Measurements from ENCODE around the gene CAVIN3.
"Not testable (repeated sequence)": the region's sequence is repeated elsewhere in the genome, so short reads cannot be mapped to it uniquely, and the experiment has no call there.

CAVIN3 gene

DNA sequence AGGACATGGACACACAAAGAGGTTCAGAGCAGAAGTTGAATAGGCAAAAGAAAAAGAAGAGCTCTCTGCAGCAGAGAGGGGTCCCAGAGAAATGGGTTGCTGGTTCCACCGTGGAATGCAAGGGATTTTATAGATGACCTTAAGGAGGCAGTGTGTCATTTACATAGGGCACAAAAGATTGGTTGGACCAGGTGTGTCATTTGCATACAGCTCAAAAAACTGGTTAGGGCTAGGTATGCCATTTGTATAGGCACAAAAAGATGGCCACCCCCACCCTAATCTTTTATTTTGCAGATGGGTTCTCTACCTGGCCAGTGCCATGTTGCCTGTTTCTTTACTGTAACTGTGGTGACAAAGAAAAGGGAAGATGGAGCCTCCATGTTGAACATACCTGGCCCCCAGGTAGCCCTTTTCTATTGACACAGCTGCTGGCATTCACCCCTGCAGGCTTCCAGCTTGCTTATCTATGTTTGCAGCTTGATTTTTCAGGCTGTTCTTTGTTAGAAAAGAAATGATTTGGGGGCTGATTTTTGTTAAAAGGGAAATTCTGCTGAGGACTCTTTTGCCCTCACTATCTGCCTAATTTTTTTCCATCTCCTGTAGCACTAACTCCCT, 3.1 kb upstream of the CAVIN3 start:
- FAIRE-seq = no peak

DNA sequence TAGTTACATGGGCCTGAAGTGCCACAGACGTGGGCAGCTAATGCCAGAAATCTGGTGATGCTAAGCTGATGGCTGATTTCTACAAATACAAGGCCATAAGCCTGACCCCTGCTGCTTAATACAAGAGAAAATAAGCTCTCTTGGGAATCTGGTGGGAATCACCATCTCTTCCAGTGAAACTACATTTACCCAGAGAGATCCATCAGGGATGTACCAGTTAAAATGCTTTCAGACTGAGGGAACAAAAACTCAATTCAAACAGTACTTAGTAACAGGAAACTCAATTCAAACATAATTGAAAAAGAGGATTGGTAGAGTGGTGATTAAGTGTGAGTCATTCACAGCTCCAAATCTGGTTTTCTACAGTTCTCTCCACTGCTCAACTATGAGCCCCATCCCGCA, 1.7 kb upstream of the CAVIN3 start:
- FAIRE-seq = no peak

DNA sequence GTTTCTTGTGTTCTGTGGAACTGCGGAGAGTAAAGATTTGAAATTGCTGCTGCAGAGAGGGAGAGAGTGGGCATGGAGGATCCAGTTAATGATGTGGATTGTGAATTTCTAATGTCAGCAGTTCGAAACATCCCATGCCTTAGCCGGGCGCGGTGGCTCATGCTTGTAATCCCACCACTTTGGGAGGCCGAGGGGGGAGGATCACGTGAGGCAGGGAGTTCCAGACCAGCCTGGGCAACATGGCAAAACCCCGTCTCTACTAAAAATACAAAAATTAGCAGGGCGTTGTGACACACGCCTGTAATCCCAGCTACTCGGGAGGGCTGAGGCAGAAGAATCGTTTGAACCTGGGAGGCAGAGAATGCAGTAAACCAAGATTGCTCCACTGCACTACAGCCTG, 1.1 kb upstream of the CAVIN3 start:
- FAIRE-seq = no peak

DNA sequence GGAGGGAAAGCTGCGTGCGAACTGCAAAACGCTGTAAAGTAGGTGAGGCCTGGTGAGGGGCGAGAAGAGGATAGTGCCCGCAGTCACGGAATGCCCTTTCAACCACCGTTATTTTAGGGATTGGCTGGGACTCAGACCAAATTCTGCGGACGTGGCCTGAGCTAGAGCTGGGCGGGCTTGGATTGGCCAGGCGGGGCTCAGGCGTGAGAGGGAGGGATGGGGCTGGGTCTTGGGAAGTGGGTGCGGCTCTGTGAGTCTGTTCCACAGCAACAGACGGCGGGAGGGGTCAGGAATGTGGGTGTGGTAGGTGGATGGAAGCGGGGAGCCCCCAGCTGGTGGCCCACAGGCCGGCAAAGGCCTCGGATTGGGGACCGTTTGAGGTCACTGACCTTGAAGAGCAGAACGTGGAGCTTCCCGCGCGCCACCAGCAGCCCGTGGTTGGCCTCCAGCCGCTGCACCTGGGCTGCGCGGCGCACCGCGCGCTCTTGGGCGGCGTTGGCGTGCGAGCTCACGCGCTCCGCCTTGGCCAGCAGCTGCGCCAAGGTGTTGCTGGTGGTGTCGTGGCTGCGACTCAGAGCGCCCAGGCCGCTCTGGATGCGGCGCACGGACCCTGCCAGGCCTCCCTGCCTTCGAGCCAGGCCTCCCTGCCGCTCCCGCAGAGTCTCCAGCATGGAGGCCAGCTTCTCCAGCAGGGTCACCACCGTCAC, 444 bp downstream of the CAVIN3 start:
- FAIRE-seq = no peak

DNA sequence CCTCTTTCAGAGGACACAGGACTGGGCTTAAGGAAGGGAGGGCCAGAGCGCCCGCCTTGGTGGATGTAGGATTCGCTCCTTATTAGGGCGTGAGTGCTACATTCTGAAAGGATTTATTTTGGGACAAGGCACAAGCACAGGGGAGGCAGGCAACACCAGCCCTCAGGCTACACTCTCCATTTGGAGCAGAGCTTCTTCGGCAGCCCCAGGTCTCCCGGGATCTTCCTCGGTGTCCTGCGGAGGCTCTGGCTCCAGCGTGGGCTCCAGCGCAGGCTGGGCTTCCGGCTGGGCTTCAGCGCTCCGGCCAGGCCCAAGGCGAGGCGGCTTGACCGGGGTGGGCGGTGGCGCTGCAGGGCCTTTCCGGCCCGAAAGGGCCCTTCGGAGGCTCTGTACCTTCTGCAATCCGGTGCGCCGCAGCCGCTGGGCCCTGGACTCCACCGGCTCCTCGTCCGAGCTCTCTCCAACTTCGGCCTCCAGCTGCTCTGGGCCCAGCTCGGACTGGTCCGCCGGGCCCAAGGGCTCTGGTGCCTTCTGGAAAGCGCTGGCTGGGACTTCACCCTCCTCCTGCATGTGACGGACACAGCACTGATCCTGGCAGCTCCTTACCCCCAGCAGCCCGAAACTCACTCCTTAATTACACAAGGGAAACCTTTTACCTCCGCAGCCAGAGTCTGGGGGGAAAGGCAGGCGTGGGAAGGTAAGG, 1.1 kb downstream of the CAVIN3 start:
- FAIRE-seq = no peak

DNA sequence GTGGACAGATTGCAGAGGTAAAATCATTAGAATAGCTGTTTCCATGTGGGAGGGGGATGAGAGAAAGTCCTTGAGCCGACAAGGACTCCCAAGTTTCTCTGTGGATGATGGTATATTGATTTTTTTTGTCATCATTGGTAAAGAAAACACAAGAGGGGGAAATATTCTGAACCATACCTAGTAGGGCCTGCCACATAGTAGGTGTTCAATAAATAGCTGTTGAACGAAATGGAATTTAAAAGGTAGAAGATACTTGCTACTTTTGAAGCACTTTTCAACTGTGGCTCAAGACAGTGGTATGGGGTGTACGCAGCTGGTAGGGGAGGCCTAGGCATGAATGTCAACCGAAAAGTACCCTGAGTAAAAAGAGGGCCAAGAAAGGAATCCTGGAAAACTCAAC, 2.1 kb downstream of the CAVIN3 start:
- FAIRE-seq = no peak

DNA sequence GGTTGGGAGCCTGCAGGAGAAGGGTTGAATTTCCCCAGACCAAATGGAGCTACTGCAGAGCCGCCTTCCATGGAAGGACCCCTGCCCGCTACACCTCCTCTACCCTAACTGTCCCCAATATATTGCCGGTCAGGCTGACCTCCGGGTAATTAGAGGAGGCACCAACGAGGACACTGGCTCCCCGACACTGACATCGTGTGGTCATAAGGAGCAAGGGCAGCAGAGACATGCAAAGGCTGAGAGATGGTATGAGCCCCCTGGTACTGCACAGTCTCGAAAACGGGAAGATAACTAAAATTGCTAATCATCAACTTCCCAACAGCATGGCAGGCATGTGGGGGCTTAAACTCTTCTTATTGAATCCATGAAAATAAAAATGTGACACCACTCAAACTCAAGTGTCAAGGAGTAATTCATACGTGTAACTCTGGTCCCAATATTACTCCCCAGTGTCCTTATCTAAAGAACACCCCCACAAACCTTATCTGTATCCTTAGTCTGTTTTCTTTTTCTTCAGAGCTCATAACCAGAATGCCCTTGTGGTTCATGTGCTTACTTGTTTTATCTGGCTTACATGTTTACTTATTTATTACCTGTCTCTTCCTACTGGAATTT, 4.4 kb downstream of the CAVIN3 start:
- no peak for FAIRE-seq

DNA sequence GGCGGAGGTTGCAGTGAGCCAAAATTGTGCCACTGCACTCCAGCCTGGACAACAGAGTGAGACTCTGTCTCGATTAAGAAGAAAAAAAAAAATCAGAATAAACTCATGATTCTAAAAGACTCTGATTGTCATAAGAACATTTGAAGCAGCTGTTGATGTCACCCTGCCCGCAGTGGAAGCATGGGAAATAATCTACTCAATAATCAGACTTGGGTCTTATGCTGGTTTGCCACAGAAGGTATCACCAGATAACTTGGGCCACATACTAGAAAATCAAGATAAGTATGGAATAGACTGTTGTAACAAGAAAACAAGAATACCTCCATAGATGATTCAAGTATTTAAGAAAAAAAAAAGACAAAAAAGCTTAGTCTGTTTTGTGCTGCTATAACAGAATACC, 8.2 kb downstream of the CAVIN3 start:
- FAIRE-seq = no peak

DNA sequence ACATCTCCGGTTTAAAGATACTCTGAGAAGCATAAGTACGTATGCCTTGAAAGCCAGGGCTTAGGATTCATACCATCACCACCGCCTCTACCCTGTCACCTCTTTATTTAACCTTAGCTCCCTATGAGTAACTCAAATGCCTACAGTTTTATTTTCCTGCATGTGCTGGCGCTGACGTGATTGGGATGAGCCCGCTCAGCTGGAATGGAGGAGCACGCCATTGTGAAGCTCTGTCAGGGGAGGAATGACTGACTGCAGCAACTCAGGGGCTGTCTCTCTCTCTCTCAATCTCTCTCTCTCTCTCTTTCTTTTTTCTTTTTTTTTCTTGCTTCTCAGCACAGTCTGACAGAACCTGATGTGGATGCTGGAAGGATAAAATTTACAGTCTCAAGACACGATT, 12.4 kb downstream of the CAVIN3 start:
- FAIRE-seq = no peak

DNA sequence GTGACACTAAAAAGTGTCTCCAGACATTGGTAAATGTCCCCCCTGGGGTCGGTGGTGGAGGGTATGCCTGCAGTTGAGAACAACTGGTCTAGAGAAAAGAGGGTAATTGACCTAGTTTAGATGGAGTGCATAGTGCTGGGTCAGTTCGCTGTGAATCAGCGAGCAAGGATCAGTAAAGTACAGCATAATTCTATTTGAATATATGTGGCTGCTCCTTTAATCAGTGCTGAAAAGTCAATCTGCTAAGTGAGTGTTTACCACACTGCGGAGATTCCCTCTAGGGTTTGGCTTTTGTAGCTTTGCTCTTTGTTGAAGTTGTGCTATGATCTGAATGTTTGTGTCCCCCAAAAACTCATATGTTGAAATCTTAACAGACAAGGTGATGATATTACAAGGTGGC, 15.0 kb downstream of the CAVIN3 start:
- FAIRE-seq = no peak

DNA sequence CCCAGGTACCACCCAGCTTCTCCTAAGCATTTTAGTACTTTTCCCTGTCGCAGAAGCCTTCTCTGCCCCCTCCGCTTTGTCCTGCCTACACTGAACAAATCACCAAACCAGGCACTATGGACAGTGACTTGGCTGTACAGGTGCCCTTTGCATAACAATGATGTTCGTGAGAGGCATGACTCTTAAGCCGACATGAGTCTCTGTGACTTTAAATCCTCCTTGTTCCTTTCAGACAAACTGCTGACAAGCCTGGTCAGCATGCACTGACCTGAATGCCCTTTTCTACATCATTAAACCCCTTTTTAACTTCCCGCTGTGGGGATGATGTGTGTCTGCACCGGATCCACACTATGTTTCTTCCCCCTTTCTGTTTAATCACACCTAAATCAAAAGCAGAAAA, 16.6 kb downstream of the CAVIN3 start:
- no peak for FAIRE-seq

DNA sequence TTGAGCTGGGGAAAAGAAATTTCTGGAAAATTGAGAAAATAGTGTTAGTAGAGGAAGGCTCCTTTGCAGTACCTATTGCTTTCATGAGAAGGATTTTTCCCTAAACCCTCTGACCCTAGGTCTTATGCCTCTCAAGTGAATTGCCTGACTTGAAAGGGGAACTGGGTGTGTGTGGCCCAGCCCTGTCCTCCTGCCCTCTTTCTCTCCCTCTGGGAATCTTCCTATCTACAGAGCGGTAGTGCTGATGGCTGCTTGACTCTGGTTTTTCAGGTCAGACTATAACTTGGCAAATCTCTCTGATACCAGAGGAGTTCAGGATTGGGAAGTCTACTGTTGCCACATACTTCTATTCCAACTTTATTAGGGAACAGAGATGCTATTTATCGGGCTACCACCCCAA, 19.2 kb downstream of the CAVIN3 start:
- no peak for FAIRE-seq

DNA sequence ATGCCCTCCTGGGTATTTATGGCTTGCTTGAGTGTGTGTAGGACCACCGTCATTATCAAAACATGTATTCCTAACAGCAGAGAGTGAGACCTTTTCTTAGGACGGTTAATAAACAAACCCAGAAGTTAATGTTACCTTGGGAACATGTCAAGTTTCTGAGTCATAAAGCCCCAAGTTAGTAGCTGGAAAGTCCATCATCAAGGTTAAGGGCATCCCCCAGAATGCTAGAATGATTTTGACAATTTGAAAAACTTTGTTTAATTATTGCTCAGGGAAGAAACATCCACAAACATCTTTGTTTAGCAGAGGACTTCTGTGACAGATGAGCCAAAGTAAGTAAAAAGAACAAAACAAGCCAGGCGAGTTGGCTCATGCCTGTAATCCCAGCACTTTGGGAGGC, 20.0 kb downstream of the CAVIN3 start:
- FAIRE-seq = no peak

DNA sequence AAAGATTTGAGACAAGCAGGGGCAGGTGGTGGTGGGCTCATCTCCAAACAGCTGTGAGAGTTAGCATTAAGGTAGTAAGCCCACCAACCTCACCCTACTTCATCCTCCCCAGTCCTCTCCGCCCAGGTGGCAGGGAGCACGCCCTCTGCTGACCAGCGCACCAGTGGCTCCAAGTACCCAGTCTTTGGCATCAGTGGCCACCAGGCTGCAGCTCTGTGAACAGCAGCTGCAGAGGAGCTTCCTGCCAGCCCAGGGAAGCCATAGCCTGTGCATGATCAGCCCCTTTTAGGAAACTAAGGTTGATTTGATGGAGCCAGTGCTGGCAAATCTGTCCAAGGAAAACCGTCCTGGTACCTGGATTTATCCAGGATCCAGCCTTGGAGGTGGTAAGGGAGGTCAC, 21.7 kb downstream of the CAVIN3 start:
- no peak for FAIRE-seq

DNA sequence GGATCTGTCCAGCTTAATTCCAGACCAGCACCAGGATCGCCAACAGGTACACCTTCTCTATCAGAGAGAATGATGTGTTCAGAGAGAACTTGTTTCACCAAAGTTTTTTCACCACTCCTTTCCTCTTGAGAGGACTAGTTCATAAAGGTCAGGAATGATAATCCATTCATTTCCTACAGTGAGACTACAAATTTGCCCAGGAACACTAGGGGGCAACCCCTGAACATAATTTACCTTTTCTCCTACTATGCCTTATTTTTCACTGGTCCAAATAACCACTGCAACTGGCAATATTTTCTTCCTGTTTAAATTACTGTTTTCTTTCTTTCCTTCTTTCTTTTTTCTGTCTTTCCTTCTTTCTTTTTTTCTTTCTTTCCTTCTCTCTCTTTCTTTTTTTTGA, 22.5 kb downstream of the CAVIN3 start:
- no peak for FAIRE-seq

DNA sequence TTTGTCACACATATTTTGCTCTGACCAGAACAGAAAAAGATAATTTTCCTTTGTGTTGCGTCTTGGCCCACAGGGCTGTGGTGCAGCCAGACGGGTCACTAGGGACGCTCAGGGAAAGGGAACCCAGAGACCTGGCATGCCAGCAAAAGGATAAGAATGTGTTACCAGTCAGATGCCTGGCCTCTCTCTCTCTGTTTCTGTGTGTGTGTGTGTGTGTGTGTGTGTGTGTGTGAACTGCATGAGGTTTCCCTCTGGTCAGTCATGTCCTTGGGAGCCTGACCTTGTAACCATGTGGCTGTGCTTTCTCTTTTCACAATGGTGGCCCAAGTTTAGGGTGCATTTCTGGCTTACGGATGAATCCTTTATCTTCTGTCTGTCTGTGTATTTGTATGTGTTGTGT, 35.3 kb downstream of the CAVIN3 start:
- FAIRE-seq = no peak

DNA sequence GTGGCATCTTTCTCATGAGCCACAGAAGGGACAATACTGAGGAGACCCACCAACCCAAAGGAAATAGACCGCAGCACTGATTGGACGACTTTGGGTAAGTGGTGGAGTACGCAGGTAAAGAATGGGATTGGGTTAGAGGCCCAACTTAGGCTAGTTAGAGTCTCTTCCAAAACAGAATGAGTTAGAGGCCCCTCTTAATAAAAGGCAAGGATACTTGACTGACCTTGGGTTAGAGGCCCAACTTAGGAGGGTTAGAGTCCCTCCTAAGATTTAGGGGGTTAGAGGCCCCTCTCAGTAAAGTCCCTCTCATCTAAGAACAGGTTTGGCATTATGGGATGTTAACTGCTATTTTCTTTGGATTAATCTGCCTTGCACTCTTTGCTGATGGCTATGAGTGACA, 36.1 kb downstream of the CAVIN3 start:
- no peak for FAIRE-seq

DNA sequence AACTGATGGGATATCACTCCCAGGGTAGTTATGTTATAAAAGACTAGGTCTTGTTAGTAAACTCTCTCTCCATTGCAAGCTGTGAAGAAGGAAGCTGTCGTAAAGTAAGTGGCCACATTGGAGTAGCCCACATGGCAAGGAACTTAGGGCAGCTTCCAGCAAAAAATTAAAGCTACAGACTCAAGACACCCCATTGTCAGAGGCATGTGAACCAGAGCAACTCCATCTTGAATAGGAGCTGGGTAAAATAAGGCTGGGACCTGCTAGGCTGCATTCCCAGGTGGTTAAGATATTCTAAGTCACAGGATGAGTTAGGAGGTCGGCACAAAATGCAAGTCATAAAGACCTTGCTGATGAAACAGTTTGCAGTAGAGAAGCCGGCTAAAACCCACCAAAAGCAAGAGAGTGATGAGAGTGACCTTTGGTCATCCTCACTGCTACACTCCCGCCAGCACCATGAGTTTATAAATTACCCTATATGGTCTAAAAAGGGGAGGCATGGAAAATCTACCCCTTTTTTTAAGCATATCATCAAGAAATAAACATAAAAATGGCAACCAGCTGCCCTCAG, 36.8 kb downstream of the CAVIN3 start:
- no peak for FAIRE-seq

DNA sequence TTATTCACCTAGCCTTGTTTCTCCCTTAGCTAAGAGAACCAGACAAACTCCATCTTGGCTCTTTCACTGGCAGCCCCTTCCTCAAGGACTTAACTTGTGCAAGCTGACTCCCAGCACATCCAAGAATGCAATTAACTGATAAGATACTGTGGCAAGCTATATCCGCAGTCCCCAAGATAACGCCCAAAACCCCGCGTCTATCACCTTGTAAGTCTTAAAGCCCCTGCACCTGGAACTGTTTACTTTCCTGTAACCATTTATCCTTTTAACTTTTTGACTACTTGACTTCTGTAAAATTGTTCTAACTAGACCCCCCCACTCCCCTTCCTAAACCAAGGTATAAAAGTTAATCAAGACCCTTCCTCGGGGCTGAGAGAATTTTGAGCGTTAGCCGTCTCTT, 39.5 kb downstream of the CAVIN3 start:
- FAIRE-seq = not testable (repeated sequence)

DNA sequence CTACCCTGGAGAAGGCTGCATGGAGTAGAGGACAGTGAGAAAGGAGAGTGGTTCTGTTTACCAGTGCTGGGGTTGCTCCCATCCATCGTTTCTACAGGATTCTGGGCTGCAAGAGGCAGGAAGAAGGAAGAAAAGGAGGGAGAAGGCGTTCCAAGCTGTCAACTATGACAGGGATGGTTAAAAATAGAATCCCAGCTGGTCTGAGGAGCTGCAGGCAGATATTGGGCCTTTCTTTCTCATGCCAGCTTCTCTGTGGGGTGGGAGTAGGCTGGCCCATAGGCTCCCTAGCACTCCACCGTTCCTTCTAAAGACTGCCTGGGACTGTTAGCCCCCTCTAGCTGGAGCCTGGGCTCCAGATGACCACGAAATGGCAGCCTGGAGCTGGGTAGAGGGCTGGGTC, 47.1 kb downstream of the CAVIN3 start:
- no peak for FAIRE-seq

DNA sequence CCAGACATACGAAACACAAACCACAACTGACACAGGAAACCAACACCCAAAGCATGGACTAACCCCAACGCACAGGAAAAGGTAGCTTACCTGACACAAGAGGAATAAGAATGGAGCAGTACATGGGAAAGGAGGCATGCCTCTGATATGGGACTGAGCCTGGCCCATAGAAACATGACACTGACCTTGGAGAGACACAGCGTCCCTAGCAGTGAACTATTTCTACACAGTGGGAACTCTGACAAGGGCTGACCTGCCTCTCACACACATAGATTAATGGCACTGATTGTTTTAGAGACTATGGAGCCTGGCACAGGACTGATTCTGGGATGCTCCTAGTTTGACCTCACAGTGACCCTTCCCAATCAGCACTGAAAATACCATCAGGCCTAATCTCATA, 48.7 kb downstream of the CAVIN3 start:
- FAIRE-seq = no peak

DNA sequence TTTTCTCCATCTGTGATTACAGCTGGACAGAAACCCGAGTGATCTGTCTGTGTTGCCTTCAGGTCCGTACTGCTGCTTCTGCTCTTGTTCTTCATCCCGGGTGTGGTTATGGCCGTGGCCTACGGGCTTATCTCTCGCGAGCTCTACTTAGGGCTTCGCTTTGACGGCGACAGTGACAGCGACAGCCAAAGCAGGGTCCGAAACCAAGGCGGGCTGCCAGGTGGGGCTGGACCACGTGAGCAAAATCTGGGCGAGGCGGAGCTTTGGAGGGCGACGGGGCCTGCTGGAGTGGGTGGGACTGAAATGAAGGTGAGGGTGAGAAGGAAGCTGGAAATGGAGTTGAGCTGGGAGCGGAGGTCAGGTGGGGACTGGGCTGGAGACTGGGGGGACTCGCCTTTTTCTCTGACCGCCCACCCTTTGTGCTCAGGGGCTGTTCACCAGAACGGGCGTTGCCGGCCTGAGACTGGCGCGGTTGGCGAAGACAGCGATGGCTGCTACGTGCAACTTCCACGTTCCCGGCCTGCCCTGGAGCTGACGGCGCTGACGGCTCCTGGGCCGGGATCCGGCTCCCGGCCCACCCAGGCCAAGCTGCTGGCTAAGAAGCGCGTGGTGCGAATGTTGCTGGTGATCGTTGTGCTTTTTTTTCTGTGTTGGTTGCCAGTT, 49.6 kb downstream of the CAVIN3 start:
- FAIRE-seq = no peak

DNA sequence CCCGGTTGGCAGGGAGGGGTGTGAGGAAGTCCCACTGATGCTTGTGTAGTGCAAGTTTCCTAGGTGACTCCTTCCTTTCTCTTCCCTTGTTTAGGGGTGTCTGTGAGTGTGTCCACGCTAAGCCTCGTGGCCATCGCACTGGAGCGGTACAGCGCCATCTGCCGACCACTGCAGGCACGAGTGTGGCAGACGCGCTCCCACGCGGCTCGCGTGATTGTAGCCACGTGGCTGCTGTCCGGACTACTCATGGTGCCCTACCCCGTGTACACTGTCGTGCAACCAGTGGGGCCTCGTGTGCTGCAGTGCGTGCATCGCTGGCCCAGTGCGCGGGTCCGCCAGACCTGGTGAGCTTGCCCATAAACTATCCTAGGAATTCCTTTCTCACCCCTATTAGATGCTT, 50.3 kb downstream of the CAVIN3 start:
- no peak for FAIRE-seq
